Fibroblast of lung (primary cell): ENCODE results near the gene PDLIM4. TPM values are rescaled to one million over a fixed set of nuclear protein-coding genes. Genes with fewer than 3 reads are reported as not detected.
A peak's percentile ranks its signal among the peaks of the same experiment; 100 is the strongest.

Source experiments
- DNase-seq, 2 donors: peaks; one replicate each; pipeline versions ENCODE4 v3.0.0 to v3.0.0-alpha.2; 2010; ENCODE audit warnings: low read depth in 2 of 2
- H2AFZ ChIP-seq: 2 replicates; pipeline ENCODE4 v1.5.1; 2012; ENCODE audit warnings: low read length, control low read depth, inconsistent platforms
- H3K27ac ChIP-seq: 2 replicates; pipeline ENCODE4 v1.5.1; 2011; ENCODE audit warnings: low read length, control low read depth; ENCODE audit not compliant: insufficient read depth
- H3K27me3 ChIP-seq: 2 replicates; pipeline ENCODE4 v1.5.1; 2011; ENCODE audit warnings: mild to moderate bottlenecking, low read length; ENCODE audit not compliant: control insufficient read depth, insufficient read depth
- H3K36me3 ChIP-seq: 2 replicates; pipeline ENCODE4 v1.5.1; 2011; ENCODE audit warnings: low read length; ENCODE audit not compliant: control insufficient read depth, insufficient read depth
- H3K4me1 ChIP-seq: 2 replicates; pipeline ENCODE4 v1.5.1; 2011; ENCODE audit warnings: low read length; ENCODE audit not compliant: control insufficient read depth, insufficient read depth; ENCODE audit errors: extremely low read depth
- H3K4me2 ChIP-seq: 2 replicates; pipeline ENCODE4 v1.5.1; 2011; ENCODE audit warnings: low read length, control low read depth; ENCODE audit not compliant: insufficient read depth; ENCODE audit errors: extremely low read depth
- H3K4me3 ChIP-seq, 4 experiments: fragments of 200-600 bp in 1 of 4; sonication (generic) in 1 of 4; replicated peaks in 1 of 4; 2 replicates each; pipeline ENCODE4 v1.5.1; 2011 to 2016; ENCODE audit warnings: low read length in 4 of 4, low read depth in 3 of 4, mild to moderate bottlenecking in 3 of 4, control low read depth in 2 of 4, inconsistent platforms in 1 of 4, mixed read lengths in 1 of 4; ENCODE audit not compliant: insufficient read depth in 1 of 4; ENCODE audit errors: control extremely low read depth in 1 of 4
- H3K79me2 ChIP-seq: 2 replicates; pipeline ENCODE4 v1.5.1; 2012; ENCODE audit warnings: mild to moderate bottlenecking, low read length, inconsistent platforms; ENCODE audit not compliant: control insufficient read depth, insufficient read depth
- H3K9ac ChIP-seq: 2 replicates; pipeline ENCODE4 v1.5.1; 2011; ENCODE audit warnings: mild to moderate bottlenecking, low read length, control low read depth; ENCODE audit not compliant: insufficient read depth
- H3K9me3 ChIP-seq: 2 replicates; pipeline ENCODE4 v1.5.1; 2012; ENCODE audit warnings: low read depth, low read length; ENCODE audit not compliant: control insufficient read depth, insufficient read depth
- H4K20me1 ChIP-seq: 2 replicates; pipeline ENCODE4 v1.5.1; 2011; ENCODE audit warnings: low read length; ENCODE audit not compliant: control insufficient read depth, insufficient read depth; ENCODE audit errors: extremely low read depth
- CTCF ChIP-seq, 2 donors: IDR thresholded peaks in 1 of 2; conservative IDR thresholded peaks in 1 of 2; 1 replicate in 1 of 2; 2 replicates in 1 of 2; pipeline ENCODE4 v1.5.1; 2011 to 2012; ENCODE audit warnings: low read length in 2 of 2, control low read depth in 1 of 2, inconsistent platforms in 1 of 2, low read depth in 1 of 2, mild to moderate bottlenecking in 1 of 2
- EZH2 ChIP-seq: IDR thresholded peaks from 2 replicates; pipeline ENCODE4 v1.5.1; 2012; ENCODE audit warnings: low read length, control low read depth, mild to moderate bottlenecking; ENCODE audit errors: missing control alignments
- polyA plus RNA-seq, 2 donors: library from polyadenylated mRNA; depleted of rRNA in 1 of 2; stranded (reverse) in 1 of 2; unstranded in 1 of 2; fragments of >200 nt; gene quantifications; 2 replicates each; pipeline ENCODE4 v1.2.1, GENCODE V29; 2011 to 2012; ENCODE audit warnings: missing spikeins in 1 of 2
- total RNA-seq: library from RNA; depleted of rRNA; stranded (reverse); fragments of >200 nt; gene quantifications from 2 replicates; pipeline ENCODE4 v1.2.1, GENCODE V29; 2014

PDLIM4 gene
- total and polyA plus RNA-seq, 2 donors (not counting 1 experiment from before 2014, with no cell fraction given) = 10.7 to 67.2 TPM

DNA sequence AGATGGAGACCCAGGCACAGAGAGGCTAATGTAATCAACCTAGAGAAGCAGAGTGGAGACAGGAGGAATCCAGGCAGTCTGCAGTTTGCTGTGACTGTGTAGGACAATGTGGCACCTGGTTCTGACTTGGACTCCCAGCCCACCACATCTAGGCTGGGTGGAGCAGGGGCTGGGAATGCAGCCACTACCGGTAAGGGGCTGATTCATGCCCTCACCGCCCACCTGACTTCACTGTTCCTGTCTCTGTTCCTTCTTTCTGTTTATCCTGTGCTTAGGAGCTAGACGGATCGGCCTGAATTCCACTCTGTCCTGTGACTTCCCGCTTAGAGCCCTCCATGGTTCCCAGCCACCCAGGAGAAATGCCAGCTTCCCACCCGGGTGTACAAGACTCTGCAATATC is 2.6 kb downstream of the PDLIM4 start:
- Histone ChIP-seq H3K79me2 (peaks cover 12% of the 10 kb centered on the region), H3K4me3 (peak overlapping the region in 3 of 4 experiments; percentile 38 to 80 (median 51)), H2AFZ (no peak overlapping the region), H3K27me3 (no peaks in the 10 kb centered on the region), H3K36me3 (no peaks in the 10 kb centered on the region), H3K27ac (peak overlapping the region; percentile 99), H4K20me1 (no peaks in the 10 kb centered on the region), H3K9me3 (no peaks in the 10 kb centered on the region), H3K4me2 (peak overlapping the region; percentile 83), H3K9ac (peak overlapping the region; percentile 68), H3K4me1 (peaks cover 49% of the 10 kb centered on the region)
- DNase-seq = peak; percentile 33 to 82
- TF ChIP-seq CTCF (conservative IDR thresholded peaks at IDR 0.05 in 1 of 2, IDR thresholded peaks at IDR 0.05 in 1 of 2; ENCODE audit: low read depth in 1 of 2, low read length in 2 of 2) (no peak), EZH2 (no peak)

GRCh38 chr5:132260714-132261551 is 3.4 kb downstream of the PDLIM4 start:
- Histone ChIP-seq H3K9me3 (no peaks in the 10 kb centered on the region), H3K27me3 (no peaks in the 10 kb centered on the region), H3K79me2 (peaks cover 12% of the 10 kb centered on the region), H3K4me3 (peak overlapping the region in 1 of 4 experiments; percentile 80), H3K4me2 (peak overlapping the region; percentile 59), H3K36me3 (no peaks in the 10 kb centered on the region), H3K27ac (peak overlapping the region; percentile 99), H3K4me1 (peaks cover 56% of the 10 kb centered on the region), H4K20me1 (no peaks in the 10 kb centered on the region), H3K9ac (no peak overlapping the region), H2AFZ (no peak overlapping the region)
- no peak for TF ChIP-seq CTCF (conservative IDR thresholded peaks at IDR 0.05 in 1 of 2, IDR thresholded peaks at IDR 0.05 in 1 of 2; ENCODE audit: low read depth in 1 of 2, low read length in 2 of 2)
- no peak for TF ChIP-seq EZH2
- DNase-seq = peak; percentile 88 to 98

- DNase-seq = no peak
- Histone ChIP-seq H3K36me3 (peaks cover 6% of the 10 kb centered on the region), H2AFZ (no peak overlapping the region), H3K79me2 (peaks cover 12% of the 10 kb centered on the region), H3K4me1 (peaks cover 61% of the 10 kb centered on the region), H3K4me3 (no peak overlapping the region), H3K4me2 (no peak overlapping the region), H3K9ac (no peak overlapping the region), H3K27me3 (no peaks in the 10 kb centered on the region), H3K27ac (no peak overlapping the region), H4K20me1 (no peaks in the 10 kb centered on the region), H3K9me3 (no peaks in the 10 kb centered on the region)
- TF ChIP-seq EZH2 = no peak
- no peak for TF ChIP-seq CTCF (conservative IDR thresholded peaks at IDR 0.05 in 1 of 2, IDR thresholded peaks at IDR 0.05 in 1 of 2; ENCODE audit: low read depth in 1 of 2, low read length in 2 of 2)
These were observed 4.7 kb downstream of the PDLIM4 start for GRCh38 chr5:132261881-132262845.
